NCI-H1436 treated with DMSO at 0.1 percent for 48 hours (cell line): ENCODE data around the gene EFCAB8.
"Not testable (repeated sequence)": the region's sequence is repeated elsewhere in the genome, so short reads cannot be mapped to it uniquely, and the experiment has no call there.

ENCODE experiments used
- DNase-seq: peaks from one replicate; lab custom pipeline; 2025; lab: John Stamatoyannopoulos, UW

Gene EFCAB8

GRCh38 chr20:32912688-32913087, 54.0 kb downstream of the EFCAB8 start:
- no peak for DNase-seq

GRCh38 chr20:32914031-32914430, 55.3 kb downstream of the EFCAB8 start:
- DNase-seq = no peak

GRCh38 chr20:32917191-32917950, 58.6 kb downstream of the EFCAB8 start:
- no peak for DNase-seq

- no peak for DNase-seq
Observed at GRCh38 chr20:32918296-32918695, 59.6 kb downstream of the EFCAB8 start.

GRCh38 chr20:32918751-32919150, 60.0 kb downstream of the EFCAB8 start:
- no peak for DNase-seq

GRCh38 chr20:32920066-32920465, 61.3 kb downstream of the EFCAB8 start:
- no peak for DNase-seq

- no peak for DNase-seq
Observed at GRCh38 chr20:32920530-32921298, 62.0 kb downstream of the EFCAB8 start.

- DNase-seq = no peak
Observed at GRCh38 chr20:32922466-32922865, 63.7 kb downstream of the EFCAB8 start.

- no peak for DNase-seq
Observed at GRCh38 chr20:32924781-32925180, 66.1 kb downstream of the EFCAB8 start.

- DNase-seq = no peak
Observed at GRCh38 chr20:32925481-32926196, 66.9 kb downstream of the EFCAB8 start.

- no peak for DNase-seq
Observed at GRCh38 chr20:32929162-32929561, 70.4 kb downstream of the EFCAB8 start.

GRCh38 chr20:32930181-32930580, 71.5 kb downstream of the EFCAB8 start:
- DNase-seq = no peak

GRCh38 chr20:32930701-32931100, 72.0 kb downstream of the EFCAB8 start:
- no peak for DNase-seq

- no peak for DNase-seq
Observed at GRCh38 chr20:32934580-32934979, 75.9 kb downstream of the EFCAB8 start.

GRCh38 chr20:32941155-32941885, 82.6 kb downstream of the EFCAB8 start:
- no peak for DNase-seq

- no peak for DNase-seq
Observed at GRCh38 chr20:32943490-32944052, 84.8 kb downstream of the EFCAB8 start.

- no peak for DNase-seq
Observed at GRCh38 chr20:32945710-32946221, 87.0 kb downstream of the EFCAB8 start.

- DNase-seq = no peak
Observed at GRCh38 chr20:32946629-32947028, 87.9 kb downstream of the EFCAB8 start.

GRCh38 chr20:32950539-32950938, 91.8 kb downstream of the EFCAB8 start:
- DNase-seq = not testable (repeated sequence)

GRCh38 chr20:32957459-32957858, 98.7 kb downstream of the EFCAB8 start:
- no peak for DNase-seq

- DNase-seq = no peak
Observed at GRCh38 chr20:32958574-32958973, 99.9 kb downstream of the EFCAB8 start.
